Activated B cell treated with CpG ODN at 0.5 μM for 24 hours (primary cell): ENCODE data around the gene MAMDC2. TPM values are rescaled to one million over a fixed set of nuclear protein-coding genes. Genes with fewer than 3 reads are reported as not detected.

Source experiments
- ATAC-seq: fragments of 200-7000 bp; cut with Tn5 transposase; one replicate; pipeline ENCODE4 v1.10.0; 2021; ENCODE audit warnings: low read depth, mild to moderate bottlenecking, moderate library complexity
- CTCF ChIA-PET: fragments of 350-600 bp; sonication (Branson Sonifier 250); formaldehyde crosslinking; loops from one replicate; lab custom pipeline; 2021; ENCODE audit warnings: antibody characterized with exemption; lab: Charles Lee
- POLR2A ChIA-PET: fragments of 350-600 bp; sonication (Branson Sonifier 250); formaldehyde crosslinking; loops from one replicate; lab custom pipeline; 2021; ENCODE audit warnings: antibody characterized with exemption; lab: Charles Lee
- DNase-seq: peaks from one replicate; pipeline ENCODE4 v3.0.0; 2022
- H3K27ac Mint-ChIP-seq: one replicate; pipeline ENCODE4 v1.8.0; 2020; ENCODE audit warnings: mixed read lengths
- H3K27me3 Mint-ChIP-seq: one replicate; pipeline ENCODE4 v1.8.0; 2021; ENCODE audit warnings: mixed read lengths
- H3K36me3 Mint-ChIP-seq: one replicate; pipeline ENCODE4 v1.8.0; 2021; ENCODE audit warnings: low read depth, mixed read lengths
- H3K4me1 Mint-ChIP-seq: one replicate; pipeline ENCODE4 v1.8.0; 2021; ENCODE audit warnings: mixed read lengths
- H3K4me3 Mint-ChIP-seq: one replicate; pipeline ENCODE4 v1.8.0; 2020; ENCODE audit warnings: mild to moderate bottlenecking, mixed read lengths
- H3K9me3 Mint-ChIP-seq: one replicate; pipeline ENCODE4 v1.8.0; 2020; ENCODE audit warnings: mixed read lengths
- CTCF ChIP-seq: fragments of 200-600 bp; IDR thresholded peaks from one replicate; pipeline ENCODE4 v1.8.0; 2022; ENCODE audit warnings: antibody characterized with exemption, mild to moderate bottlenecking
- intact Hi-C: fragments of 100-400 bp; cut with micrococcal nuclease; formaldehyde crosslinking; loops from one replicate; pipeline ENCODE4 v1.15.1; 2024
- total RNA-seq: library from RNA; stranded (reverse); gene quantifications from 2 replicates; pipeline ENCODE4 v1.2.3, GENCODE V29; 2022

MAMDC2 gene
- total RNA-seq, 1 donor from 2014 or later, result not detected

GRCh38 chr9:70147651-70148050 lies 104.0 kb downstream of the MAMDC2 start:
- DNase-seq (no peak), ATAC-seq (no peak)
- POLR2A ChIA-PET, result no interaction called here
- Mint-ChIP-seq H3K27ac (no peak overlapping the region), H3K9me3 (no peaks in the 10 kb centered on the region), H3K4me1 (no peaks in the 10 kb centered on the region), H3K27me3 (peaks cover 9% of the 10 kb centered on the region), H3K36me3 (no peaks in the 10 kb centered on the region), H3K4me3 (no peak overlapping the region)
- TF ChIP-seq CTCF, result no peak
- CTCF ChIA-PET, result no interaction called here
- intact Hi-C loops, result no loop called here

- no peak overlapping the region for H3K4me3 Mint-ChIP-seq
- DNase-seq, result no peak
- CTCF ChIA-PET, result no interaction called here
- intact Hi-C loops, result no loop called here
- H3K27ac Mint-ChIP-seq, result no peak overlapping the region
- TF ChIP-seq CTCF, result no peak
- no peaks in the 10 kb centered on the region for H3K36me3 Mint-ChIP-seq
- no peak for ATAC-seq
- no peaks in the 10 kb centered on the region for H3K9me3 Mint-ChIP-seq
- H3K4me1 Mint-ChIP-seq, result no peaks in the 10 kb centered on the region
- H3K27me3 Mint-ChIP-seq, result peaks cover 11% of the 10 kb centered on the region
- POLR2A ChIA-PET, result no interaction called here
These were observed 108.7 kb downstream of the MAMDC2 start for GRCh38 chr9:70152350-70152749.

- CTCF ChIA-PET, result no interaction called here
- Mint-ChIP-seq H3K27me3 (peaks cover 11% of the 10 kb centered on the region), H3K4me3 (no peak overlapping the region), H3K4me1 (no peaks in the 10 kb centered on the region), H3K27ac (no peak overlapping the region), H3K9me3 (no peaks in the 10 kb centered on the region), H3K36me3 (no peaks in the 10 kb centered on the region)
- no peak for TF ChIP-seq CTCF
- intact Hi-C loops, result no loop called here
- ATAC-seq, result no peak
- POLR2A ChIA-PET, result no interaction called here
- no peak for DNase-seq
These were observed 113.1 kb downstream of the MAMDC2 start for GRCh38 chr9:70156729-70157128.

- POLR2A ChIA-PET, result no interaction called here
- no peak for TF ChIP-seq CTCF
- H3K4me1 Mint-ChIP-seq, result no peaks in the 10 kb centered on the region
- CTCF ChIA-PET, result interaction anchor here (0.6 kb wide), 1 partner anchor 178 kb away, joined by 3 read pairs; no protein-coding TSS in a partner anchor
- no peak overlapping the region for H3K4me3 Mint-ChIP-seq
- no peak for ATAC-seq
- H3K9me3 Mint-ChIP-seq, result no peaks in the 10 kb centered on the region
- no peak overlapping the region for H3K27ac Mint-ChIP-seq
- intact Hi-C loops, result no loop called here
- H3K27me3 Mint-ChIP-seq, result peaks cover 11% of the 10 kb centered on the region
- DNase-seq, result no peak
- H3K36me3 Mint-ChIP-seq, result no peaks in the 10 kb centered on the region
These were observed 116.0 kb downstream of the MAMDC2 start for GRCh38 chr9:70159630-70160029.

- ChIA-PET POLR2A (no interaction called here), CTCF (no interaction called here)
- Mint-ChIP-seq H3K4me1 (no peaks in the 10 kb centered on the region), H3K4me3 (no peak overlapping the region), H3K27me3 (no peaks in the 10 kb centered on the region), H3K9me3 (no peaks in the 10 kb centered on the region), H3K36me3 (no peaks in the 10 kb centered on the region), H3K27ac (no peak overlapping the region)
- intact Hi-C loops, result no loop called here
- no peak for DNase-seq
- no peak for ATAC-seq
- no peak for TF ChIP-seq CTCF
These were observed 117.3 kb downstream of the MAMDC2 start for GRCh38 chr9:70160686-70161600.
